ENCODE measurements around the gene LTB.
"Not testable (repeated sequence)": the region's sequence is repeated elsewhere in the genome, so short reads cannot be mapped to it uniquely, and the experiment has no call there.

Gene LTB

DNA sequence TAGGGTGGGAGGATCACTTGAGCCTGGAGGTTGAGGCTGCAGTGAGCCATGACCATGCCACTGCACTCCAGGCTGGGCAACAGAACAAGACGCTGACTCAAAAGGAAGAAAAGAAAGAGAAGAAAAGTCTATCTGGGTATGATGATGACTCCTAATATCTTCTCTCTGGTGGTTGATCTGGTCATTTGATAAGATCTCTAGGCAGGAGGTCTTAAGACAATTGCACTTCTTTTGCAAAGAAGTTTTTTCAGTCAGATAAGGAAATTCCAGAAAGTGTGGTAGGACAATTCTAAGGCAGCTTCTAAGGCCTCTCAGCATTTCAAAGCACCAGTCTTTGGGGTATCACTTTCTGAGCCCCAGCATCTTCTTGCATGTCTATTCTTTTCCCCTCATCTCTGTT, 25.1 kb upstream of the LTB start:
- DNase-seq: no peak

DNA sequence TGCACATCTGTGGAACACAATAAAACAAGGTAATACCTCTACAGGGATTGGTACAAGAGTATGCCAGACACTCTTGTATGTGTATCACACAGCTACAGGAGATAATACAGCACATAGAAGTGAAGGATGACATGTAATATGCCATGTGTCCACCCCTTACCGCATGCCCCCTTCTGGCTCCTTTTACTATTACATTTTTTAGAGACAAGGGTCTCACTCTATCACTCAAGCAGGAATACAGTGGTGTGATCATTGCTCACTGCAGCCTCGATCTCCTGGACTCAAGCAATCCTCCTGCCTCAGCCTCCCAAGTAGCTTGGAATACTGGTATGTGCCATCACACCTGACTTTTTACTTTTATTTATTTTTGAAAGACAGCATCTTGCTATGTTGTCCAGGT, 14.8 kb upstream of the LTB start:
- peak; percentile 66 to 87 for DNase-seq

DNA sequence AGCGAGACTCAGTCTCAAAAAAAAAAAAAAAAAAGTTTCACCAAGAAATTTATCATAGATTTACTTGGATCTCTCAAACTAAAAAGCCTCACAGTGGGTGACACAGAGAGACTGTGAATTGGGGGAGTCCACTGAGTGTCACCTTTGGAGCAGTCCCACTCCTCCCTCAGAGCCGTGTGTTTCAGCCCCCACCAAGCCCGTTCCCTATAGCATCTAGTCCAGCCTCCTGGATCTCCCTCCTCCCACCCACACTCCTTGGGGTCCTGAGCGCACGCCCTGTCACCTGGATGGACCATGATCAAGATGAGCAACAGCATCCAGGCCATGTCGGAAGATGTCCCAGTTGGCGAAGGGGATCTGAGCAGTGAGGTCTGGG, 10.2 kb upstream of the LTB start:
- DNase-seq: no peak

DNA sequence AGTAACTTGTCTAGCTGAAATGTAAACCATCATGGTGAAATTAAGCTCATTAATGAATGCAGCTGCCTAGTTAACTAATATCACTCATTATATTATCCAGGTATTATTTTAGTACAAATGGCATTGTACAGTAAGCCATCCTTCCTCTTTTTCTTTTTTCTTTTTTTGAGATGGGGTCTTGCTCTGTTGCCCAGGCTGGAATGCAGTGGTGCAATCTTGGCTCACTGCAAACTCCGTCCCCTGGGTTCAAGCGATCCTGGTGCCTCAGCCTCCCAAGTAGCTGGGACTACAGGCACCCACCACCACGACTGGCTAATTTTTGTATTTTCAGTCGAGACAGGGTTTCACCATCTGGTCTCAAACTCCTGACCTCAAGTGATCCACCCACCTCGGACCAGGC, 8.5 kb upstream of the LTB start:
- DNase-seq: not testable (repeated sequence)

DNA sequence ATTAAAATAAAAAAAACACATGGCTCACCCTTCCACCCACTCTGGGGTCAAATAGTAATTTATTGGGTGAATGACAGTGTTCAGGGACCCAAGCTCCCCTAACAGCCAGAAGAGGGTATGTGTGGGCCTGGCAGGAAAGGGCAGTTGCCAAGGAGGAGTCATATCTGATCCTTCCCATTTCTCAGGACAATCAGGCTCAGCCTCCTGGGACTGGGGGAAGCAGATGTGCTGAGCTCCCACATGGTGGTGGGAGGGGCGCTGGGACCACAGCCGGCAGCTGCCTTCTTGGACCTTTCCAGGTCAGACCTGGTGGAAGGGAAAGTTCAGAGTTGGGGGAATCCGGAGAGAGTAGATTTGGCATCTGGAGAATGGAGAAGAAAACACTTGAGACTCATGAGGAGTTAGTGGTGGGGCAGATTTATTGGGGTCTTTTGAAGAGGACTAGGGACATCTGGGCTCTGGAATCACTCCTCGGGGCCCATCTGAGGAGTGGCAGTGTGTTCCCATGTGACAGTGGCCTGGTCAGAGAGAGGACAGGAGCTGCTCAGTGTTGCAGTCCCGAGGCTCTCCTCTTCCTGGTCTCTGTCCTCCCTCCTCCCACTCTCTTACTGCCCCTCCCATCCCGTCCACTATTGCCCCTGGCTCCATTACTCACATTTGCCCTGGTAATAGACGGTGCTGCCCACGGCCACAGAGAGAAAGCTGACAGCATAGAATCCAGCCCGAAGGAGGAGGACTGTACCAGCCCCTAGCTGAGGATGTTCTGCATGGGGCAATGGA, 6.8 kb upstream of the LTB start:
- no peak for DNase-seq

DNA sequence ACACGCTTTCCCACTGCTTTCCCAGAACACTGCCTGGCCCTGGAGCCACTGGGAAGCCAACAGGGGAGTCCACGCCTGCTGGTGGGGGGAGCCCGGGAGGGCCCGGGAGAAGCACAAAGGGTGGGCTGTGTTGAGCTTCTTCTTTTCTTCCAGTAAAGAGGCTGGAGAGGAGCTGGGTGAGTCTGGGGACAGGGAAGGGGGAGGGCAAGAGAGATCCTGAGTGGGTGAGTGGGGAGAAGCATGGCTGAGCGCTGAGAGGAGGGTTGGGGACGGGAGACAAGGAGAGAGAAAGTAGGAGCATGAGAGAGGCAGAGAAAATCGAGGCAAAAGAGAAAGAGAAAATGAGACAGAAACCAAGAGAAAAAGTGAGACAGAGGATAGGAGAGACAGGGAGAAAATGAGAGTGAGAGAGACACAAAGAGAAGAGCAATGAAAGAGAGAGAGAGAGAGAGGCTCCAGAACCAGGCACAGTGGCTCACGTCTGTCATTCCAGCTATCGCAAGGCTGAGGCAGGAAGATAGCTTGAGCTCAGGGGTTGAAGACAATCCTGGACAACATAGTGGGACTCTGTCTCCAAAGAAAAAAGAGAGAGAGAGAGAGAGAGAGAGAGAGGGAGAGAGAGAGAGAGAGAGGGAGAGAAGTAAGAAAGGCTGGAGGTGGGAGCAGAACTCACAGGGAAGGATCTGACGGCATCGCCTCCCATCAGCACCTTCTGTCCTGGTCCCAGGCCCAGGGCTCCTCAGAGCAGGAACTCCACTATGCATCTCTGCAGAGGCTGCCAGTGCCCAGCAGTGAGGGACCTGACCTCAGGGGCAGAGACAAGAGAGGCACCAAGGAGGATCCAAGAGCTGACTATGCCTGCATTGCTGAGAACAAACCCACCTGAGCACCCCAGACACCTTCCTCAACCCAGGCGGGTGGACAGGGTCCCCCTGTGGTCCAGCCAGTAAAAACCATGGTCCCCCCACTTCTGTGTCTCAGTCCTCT, 5.9 kb upstream of the LTB start:
- peak in 1 of 2 donors; percentile 24 for DNase-seq

DNA sequence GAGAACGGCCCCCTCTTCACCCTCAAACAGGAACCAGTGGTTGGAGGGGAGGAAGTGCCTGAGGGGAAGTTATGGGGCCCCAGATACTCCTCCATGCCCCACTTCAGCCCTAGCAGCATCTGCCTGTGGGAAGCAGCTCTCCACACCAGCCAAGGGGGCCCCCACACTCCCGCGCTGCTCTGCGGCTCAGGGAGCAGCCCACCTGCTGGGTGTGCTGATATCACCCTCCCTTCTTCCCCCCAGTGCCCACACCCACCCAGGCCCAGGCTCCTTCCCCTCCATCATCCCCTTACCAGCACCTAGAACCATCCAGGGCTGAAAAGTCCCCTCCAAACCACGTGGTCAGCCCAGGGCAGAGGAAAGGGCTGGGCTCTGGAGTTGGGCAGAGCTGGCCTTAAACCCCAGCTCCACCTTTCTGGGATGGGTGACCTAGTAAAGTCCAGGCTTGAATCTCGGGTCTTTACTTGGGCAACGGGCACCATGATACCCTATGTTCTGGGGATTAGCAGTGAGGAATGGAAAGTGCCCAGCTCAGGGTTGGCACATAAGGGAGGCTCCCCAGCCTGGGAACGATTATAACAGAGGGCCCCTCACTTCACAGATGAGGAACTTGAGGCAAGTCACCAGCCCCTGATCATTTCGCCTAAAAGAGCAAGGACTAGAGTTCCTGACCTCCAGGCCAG, 4.5 kb upstream of the LTB start:
- DNase-seq: peak; percentile 54 to 58

DNA sequence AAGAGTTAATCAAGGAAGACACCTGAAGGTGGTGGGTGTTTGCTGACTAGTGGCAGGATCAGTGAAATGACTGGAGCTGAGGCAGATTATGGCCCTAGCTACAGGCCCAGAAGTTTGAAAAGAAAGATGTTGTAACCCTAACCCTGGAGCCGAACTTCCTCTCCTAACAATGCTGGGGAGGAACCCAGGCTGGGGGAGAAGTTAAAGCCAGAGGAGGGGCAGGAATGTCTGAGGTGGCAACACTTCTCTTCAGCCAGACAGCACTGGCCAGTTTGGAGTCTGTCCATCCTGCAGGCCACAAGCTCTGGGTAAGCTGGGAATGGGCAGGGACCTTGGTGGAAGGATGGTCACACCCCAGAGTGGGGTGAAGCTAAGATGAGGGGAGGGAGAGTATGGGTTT, 3.8 kb upstream of the LTB start, which contains the start of gene LST1:
Gene LST1, plus strand, starts transcription at position 270 of the 400 bp plus-strand sequence. CDS start 1,023 bp downstream, outside the sequence.
- DNase-seq: peak in 1 of 2 donors; percentile 29

DNA sequence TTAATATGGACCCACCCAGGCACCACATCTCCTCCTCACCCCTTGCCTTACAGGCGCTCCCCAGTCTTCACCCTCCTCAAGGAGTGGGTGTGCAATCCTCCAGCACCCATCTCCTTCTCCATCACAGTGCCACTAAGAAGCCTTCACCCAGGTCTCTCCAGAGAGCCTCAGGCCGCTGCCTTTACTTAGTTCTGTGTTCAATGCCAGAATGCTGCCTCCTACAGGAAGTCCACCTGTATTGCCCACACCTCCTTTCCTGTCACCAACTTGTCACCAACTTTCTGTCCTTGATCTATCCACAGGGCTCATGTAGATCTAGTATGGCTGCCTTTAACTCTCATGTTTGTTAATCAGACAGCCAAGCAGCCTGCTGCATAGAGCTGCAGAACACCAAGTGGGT, 3.3 kb upstream of the LTB start:
- peak; percentile 67 to 71 for DNase-seq

DNA sequence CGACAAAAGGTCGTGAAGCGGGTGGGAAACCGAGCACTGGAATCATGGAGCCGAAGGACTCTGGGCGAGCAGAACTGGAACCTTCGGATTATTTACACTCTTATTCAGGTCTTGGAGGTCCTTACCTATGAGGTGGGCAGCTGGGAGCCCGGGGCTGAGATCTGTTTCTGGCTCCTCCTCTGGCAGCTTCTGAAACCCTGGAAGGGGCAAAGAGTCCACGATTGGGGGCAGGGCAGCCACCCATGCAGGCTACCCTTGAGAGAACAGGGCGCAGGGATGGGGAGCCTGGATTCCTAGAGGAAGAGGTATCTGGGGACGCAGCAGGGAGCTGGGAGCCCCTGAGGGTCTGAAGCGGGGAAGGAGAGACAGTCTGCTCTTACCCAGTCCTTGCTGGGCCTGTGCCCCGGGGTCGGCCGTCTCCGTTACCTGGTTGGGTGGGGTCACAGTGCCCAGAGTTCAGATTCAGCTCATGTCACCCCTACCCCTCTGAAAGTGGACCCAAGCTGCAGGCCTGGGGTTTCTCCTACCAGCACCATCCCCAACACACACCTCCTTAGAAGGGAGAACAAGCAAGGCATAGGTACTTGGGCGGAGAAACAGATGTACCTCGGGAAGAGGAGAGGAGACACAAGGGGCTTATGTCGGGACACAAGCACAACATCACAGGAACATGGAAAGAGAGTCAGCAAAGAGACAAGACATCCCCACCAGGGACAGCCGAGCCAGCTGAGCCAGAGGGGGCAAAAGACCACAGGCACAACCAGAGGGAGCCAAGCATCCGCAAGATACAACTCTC, 592 bp downstream of the LTB start:
- DNase-seq: peak in 1 of 2 donors; percentile 16

DNA sequence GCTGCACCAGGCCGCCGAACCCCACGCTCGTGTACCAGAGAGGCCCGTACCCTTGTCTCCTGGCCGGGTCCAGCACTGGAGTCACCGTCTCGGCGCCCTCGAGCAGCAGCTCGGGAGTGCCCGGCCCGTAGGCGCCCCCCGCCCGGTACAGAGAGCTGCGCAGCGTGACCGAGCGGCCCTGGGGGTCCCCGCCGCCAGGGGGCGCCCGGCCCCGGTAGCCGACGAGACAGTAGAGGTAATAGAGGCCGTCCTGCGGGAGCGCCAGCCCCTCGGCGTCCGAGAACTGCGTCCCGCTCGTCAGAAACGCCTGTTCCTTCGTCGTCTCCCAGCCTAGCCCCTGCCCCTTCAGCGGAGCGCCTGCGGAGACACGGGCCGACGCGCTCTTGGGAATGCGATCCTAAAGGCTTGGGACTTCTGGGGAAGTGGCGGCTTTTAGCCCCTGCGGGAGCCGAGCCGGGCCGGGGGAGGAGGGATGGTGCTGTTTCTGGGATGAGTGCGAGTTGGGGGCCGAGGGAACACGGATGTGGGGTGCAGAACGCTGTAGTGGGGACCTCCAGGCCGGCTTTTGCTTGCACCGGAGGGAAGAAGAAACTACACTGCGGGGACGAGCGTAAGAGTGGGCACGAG, 1.3 kb downstream of the LTB start:
- peak; percentile 88 for DNase-seq

DNA sequence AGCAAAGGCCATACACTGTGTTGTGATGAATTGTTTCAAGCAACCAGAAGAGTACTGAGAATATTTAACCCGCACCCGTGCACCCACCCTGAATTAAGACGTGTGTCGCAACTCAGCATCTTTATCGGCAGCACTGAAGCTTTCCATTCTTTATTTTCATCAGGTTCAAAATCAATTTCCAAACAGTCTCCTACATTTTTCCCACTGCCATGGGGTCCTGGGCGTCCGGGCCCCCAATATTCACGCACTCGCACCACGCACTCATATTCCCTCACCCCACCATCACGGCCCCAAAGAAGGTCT, 1.8 kb downstream of the LTB start:
- no peak for DNase-seq

DNA sequence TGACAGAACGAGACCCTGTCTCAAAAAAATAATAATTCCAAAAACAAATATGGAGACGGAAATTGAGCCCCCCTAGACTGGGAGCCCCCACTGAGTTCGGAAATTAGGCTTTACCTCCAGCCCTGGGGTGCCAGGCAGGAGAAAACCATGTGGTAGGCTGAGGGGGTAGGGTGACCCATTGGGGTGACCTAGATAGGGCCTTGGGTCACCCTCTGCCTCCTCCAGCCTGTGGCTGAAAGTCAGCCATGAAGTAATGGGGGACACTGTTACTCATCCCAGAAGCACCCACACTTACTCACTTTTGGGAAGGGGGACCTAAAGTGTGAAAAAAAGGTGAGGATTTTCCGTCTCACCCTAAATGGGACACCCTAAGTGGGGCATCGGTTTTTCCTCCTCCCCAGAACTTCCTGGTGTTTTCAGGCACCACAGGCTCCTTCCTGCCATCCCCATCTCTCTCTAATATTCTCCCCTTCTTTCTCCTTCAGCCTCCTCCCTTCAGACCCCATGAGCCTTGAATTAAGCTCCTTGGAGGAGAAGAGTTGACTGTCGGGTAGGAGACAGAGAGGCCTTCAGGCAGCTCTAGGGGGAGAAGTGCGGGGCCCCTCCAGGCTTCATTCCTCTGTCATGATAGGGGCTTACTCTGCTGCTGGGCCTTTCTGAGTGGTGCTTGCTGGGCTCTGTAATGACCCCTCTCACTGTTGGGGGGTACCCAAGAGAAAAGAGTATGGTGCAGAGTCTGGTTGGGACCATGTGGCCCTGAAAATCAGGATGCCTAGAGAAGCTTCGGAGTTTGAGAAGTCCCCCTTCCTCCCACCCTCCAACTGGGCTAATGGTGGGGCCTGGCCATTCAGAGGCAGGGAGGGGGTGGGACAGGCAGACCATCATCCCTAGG, 2.4 kb downstream of the LTB start:
- DNase-seq: peak in 1 of 2 donors; percentile 39

DNA sequence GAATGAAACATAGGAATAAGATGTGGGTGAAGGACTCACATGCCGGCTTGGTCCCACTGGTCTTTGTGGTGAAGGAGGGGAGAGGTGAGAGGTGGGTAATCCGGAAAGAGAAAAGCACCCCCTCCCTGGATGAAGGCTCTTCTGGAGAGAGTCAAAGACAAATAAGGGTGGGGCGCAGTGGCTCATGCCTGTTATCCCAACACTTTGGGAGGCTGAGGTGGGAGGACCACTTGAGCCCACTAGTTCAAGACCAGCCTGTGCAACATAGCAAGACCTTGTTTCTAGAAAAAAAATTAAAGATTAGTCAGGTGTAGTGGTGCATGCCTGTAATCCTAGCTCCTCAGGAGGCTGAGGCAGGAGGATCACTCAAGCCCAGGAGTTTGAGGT, 3.1 kb downstream of the LTB start:
- peak in 1 of 2 donors; percentile 29 for DNase-seq

DNA sequence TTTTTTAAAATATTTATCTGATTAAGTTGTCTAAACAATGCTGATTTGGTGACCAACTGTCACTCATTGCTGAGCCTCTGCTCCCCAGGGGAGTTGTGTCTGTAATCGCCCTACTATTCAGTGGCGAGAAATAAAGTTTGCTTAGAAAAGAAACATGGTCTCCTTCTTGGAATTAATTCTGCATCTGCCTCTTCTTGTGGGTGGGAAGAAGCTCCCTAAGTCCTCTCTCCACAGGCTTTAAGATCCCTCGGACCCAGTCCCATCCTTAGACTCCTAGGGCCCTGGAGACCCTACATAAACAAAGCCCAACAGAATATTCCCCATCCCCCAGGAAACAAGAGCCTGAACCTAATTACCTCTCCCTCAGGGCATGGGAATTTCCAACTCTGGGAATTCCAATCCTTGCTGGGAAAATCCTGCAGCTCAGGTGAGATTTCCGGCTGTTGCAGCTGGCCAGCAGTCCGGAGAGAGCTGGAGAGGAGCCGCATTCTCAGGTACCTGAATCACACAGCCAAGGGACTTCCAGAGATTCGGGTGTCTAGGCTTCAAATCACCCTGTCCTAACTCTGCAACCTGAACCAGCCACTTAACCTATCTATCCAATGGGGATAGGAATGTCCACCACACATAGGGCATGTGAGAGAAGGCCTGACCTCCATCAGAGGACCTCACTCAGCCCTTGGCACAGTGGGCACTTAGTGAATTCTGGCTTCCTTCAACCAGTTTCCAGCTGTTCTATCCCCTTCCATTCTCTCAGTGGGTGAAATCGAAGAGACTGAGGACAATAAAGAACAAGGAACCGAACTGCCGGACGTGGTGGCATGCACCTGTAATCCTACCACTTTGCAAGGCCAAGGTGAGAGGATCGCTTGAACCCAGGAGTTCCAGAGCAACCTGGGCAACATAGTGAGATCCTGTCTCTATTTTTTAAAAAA, 3.8 kb downstream of the LTB start:
- peak in 1 of 2 donors; percentile 36 for DNase-seq

DNA sequence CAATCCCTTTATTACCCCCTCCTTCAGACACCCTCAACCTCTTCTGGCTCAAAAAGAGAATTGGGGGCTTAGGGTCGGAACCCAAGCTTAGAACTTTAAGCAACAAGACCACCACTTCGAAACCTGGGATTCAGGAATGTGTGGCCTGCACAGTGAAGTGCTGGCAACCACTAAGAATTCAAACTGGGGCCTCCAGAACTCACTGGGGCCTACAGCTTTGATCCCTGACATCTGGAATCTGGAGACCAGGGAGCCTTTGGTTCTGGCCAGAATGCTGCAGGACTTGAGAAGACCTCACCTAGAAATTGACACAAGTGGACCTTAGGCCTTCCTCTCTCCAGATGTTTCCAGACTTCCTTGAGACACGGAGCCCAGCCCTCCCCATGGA, 4.7 kb downstream of the LTB start:
- DNase-seq: peak in 1 of 2 donors; percentile 16

DNA sequence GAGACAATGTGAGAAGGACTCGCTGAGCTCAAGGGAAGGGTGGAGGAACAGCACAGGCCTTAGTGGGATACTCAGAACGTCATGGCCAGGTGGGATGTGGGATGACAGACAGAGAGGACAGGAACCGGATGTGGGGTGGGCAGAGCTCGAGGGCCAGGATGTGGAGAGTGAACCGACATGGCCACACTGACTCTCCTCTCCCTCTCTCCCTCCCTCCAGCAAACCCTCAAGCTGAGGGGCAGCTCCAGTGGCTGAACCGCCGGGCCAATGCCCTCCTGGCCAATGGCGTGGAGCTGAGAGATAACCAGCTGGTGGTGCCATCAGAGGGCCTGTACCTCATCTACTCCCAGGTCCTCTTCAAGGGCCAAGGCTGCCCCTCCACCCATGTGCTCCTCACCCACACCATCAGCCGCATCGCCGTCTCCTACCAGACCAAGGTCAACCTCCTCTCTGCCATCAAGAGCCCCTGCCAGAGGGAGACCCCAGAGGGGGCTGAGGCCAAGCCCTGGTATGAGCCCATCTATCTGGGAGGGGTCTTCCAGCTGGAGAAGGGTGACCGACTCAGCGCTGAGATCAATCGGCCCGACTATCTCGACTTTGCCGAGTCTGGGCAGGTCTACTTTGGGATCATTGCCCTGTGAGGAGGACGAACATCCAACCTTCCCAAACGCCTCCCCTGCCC, 5.2 kb downstream of the LTB start:
- DNase-seq: peak; percentile 53 to 69

DNA sequence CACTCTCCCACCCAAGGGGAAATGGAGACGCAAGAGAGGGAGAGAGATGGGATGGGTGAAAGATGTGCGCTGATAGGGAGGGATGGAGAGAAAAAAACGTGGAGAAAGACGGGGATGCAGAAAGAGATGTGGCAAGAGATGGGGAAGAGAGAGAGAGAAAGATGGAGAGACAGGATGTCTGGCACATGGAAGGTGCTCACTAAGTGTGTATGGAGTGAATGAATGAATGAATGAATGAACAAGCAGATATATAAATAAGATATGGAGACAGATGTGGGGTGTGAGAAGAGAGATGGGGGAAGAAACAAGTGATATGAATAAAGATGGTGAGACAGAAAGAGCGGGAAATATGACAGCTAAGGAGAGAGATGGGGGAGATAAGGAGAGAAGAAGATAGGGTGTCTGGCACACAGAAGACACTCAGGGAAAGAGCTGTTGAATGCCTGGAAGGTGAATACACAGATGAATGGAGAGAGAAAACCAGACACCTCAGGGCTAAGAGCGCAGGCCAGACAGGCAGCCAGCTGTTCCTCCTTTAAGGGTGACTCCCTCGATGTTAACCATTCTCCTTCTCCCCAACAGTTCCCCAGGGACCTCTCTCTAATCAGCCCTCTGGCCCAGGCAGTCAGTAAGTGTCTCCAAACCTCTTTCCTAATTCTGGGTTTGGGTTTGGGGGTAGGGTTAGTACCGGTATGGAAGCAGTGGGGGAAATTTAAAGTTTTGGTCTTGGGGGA, 6.1 kb downstream of the LTB start:
- DNase-seq: peak in 1 of 2 donors; percentile 31
